HG02610 (cell line): ENCODE data around the gene ITGB4.

Experiments
- ATAC-seq: cut with Tn5 transposase; IDR thresholded peaks from one replicate; pipeline ENCODE4 v1.9.1; 2021; ENCODE audit warnings: mild to moderate bottlenecking, moderate library complexity; ENCODE audit not compliant: unreplicated experiment

The ITGB4 gene

DNA sequence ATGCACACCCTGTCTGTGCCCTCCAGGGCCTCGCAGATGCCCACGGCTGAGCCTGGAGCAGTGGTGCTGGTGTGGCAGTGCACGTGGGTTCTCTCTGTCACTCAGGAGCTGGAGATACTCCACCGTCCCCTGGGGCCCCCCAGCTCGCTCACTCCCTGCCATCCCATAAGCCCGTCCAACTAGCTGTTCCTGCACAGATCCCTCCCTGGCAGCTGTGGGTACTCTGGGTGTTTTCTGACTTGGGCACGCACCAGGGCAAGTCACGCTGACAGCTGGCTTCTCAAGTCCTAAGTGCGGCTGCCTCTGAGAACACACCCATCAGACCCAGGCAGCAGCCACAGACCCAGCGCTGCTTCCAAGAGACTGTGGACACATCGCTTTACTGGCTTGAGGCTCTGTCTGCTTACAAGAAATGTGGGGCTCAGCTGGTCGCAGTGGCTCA is 25.4 kb upstream of the ITGB4 start:
- no peak for ATAC-seq

DNA sequence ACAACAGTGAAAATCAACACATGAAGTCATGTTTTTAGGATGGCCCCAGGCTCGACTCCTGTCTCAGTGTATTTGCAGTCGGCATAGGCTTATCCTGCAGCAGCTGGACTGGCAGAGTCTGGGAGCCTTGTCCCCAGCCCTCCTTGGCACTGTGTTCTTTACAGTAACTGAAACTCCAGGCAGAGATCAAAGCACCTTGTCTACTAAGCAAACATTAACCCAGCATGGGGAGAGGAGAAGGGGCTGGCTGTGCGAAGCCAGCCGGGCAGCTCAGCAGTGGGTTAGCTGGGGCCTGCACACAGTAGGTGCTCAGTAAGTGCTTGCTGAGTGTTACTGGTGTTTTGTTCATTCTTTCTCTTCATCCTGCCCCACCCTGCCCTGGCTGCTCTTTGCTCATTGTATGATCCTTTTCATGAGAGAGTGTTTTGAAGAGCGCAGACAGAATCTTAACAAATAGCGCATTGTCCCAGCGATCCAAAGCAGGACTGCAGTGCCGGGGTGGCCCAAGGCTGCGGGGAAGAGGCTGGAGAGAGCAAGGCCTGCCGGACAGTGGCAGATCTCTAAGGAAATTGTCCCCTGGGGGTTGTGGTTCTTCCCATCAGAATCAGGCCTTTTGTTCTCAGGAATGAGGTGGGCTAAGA is 23.5 kb upstream of the ITGB4 start:
- ATAC-seq = no peak

DNA sequence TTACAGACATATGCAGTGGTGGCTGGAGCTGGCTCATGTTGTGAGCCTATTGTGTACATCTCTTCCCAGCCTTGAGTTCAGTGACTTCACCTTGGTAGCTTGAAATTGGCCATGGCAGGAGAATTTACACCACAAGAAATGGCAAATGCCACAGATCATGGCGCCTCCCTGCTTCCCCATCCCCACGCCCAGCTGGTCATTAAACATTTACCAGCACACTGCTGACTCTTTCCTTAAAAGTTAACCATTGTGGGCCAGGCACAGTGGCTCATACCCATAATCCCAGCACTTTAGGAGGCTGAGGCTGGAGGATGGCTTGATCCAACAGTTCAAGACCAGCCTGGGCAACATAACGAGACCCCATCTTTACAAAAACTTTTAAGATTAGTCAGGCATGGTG is 22.6 kb upstream of the ITGB4 start:
- no peak for ATAC-seq

DNA sequence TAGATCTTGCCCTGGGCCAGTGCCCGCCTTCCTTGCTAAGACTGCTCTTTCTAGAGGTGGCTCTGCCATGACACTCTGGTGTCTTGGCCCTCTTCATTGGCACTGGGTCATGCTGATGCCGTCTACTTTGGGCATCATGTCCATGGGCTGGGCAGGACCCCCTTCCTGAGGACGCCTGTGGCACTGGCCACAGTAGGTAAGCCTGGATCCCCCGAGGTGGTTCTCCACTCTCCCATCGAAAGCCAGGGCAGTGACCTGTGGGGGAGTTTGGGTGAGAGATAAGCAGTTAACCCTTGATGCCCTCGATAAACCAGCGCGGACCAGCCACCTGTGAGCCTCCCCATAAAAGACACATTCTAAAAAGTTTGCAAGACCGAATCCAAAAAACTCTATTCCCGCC is 20.0 kb upstream of the ITGB4 start:
- no peak for ATAC-seq

DNA sequence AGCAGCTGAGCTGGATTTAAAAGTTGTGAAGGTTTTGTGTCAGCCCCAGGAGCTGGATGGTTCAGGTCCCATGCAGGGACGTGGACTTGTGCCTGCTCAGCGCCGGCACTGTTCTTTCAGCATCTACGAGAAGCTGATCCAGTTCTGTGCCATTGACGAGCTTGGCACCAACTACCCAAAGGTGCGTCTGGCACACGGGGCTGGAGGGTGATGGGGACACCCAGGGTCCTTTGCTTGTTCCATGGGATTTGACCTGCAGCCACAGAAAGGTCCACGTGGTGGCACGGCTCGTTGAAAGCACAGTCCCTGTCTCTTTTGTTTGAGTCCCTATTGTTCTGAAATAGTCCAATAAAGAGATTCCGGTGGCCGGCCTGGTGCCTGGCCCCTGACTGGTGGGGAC is 18.1 kb upstream of the ITGB4 start:
- no peak for ATAC-seq

DNA sequence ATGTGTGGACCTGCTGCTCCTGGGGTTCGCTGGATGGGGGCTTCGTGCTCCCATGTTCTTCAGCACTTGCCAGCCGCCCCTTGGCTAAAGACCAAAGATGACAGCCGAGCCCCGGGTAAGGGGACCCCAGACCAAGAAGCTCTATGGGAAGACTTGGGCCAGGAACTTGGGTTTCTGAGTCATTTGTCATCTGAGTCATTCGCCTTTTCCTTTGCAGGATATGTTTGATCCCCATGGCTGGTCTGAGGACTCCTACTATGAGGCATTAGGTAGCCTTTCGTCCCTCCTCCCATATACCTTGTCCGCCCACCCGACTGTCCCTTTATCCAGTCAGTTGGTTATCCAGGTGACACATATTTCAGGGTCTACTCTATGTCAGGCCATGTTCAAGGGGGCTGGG is 17.7 kb upstream of the ITGB4 start:
- no peak for ATAC-seq

DNA sequence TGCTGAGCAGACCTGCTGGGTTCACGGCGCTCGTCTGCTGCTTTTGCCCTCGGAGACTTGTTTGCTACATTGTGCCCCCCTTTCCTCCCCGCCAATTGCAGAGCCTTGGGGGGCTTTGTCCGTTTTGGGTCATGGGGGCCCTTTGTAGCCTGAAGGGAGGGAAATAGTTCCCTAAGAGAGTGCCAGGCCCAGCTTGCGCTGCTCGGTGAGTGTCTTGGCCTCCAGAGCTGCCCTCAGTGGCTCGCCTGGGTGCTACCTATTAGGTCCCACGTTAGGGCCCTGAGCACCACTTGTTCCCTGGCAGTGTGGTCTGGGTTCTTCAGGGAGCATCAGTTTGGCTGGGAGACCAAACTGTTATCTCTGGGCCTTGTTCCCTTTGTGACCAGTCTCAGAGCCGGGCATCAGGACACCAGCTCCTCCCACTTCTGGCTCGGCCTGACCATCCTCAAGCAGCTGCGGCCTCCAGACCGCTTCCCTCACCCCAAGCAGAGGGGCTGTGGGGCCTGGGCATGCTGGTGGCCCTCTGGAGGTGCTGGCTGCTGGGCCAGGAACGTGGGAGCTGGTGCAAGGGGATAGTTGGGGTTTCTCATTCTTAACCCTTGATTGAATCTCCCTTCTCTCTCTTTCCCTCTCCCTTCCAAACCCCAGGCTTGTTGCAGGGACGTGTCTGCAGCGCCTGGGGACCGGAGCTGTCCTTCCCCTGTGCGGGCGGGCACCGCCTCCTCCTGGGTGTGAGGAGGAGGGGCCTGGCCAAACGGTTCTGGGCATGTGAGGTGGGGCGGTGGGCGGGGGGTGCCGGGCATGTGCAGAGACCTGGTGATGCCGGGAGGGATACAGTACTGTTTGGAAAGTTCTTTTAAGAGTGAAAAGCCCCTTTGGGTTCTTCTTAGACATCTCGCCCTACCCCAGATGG is 16.0 kb upstream of the ITGB4 start:
- ATAC-seq = no peak

DNA sequence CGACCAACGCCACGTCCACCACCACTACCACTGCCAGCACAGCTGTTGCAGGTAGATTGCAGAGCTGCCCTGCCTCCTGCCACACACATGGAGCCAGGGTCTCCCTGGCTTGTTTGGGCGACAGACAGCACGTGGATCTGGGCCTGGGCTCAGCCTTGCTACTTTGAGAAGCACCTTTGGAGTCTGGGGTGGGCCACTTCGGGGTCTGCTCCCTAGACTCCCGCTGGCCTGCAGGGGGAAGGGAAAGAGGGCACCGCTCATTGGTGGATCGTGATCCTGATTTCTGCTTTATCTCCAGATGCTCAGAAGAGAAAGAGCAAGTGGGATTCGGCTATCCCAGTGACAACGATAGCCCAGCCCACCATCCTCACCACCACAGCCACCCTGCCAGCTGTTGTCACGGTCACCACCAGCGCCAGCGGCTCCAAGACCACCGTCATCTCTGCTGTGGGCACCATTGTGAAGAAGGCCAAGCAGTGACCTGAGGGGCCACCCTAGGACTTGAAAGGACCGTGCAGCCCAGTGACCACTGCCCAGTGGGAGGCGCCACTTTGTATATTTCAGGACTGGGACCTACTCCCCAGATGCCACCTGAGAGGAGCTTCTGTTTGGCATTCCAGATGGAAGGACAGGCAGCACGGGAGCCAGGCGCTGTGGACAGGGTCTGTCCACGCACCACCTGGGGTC is 15.1 kb upstream of the ITGB4 start:
- ATAC-seq = no peak

DNA sequence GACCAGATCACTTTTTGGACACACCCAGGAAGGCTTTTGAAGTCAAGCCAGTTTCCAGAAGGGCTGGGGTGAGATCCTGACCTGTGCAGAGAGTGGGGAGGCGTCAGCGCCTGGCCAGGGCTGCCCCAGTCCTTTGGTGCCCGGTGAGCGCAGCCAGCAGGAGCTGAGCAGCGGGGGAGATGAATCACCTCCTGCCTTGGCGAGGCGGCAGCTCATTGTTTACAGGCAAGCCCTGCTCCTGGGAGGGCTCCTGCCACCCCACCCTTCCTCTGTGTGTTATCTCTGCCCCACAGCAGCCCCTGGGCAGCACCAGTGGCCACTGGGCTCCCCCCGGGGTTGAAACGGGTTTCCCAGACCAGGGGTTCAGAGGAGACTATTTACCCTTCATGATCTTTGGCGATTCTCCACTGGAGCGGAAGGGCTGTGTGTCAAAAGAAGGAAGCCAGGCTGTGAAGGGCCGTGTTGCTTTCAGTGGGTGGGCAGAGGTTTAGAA is 14.1 kb upstream of the ITGB4 start:
- no peak for ATAC-seq

DNA sequence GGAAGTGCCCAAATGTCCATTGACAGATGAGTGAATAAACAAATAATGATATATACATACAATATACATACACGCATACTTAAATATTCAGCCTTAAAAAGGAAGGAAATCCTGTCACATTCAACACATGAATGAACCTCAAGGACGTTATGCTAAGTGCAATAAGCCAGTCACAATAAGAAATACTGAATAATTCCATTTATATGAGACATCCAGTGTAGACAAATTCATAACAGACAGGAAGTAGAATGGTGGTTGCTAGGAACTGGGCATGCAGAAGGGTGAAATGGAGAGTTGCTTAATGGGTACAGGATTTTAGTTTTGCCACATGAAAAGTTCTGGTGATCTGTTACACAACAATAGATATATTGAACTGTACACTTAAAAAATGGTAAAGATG is 8.8 kb upstream of the ITGB4 start:
- no peak for ATAC-seq

DNA sequence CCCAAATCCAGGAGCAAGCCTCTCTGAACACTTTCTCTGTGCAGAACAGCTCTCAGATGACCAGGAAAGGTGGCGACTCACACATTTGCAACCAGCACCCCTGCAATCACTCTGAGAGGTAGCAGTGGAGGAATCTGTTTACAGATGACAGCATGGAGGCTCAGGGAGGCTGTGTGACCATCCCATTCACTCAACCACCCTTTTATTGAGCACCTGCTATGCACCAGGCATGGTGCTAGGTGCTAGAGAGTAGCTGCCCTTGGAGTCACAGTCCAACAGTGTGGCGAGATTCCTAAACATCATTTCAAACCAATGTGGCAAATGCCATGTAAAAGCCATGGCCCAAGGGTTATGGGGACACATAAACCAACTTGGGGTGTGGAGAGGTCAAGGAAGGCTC is 1.5 kb upstream of the ITGB4 start:
- ATAC-seq = no peak

DNA sequence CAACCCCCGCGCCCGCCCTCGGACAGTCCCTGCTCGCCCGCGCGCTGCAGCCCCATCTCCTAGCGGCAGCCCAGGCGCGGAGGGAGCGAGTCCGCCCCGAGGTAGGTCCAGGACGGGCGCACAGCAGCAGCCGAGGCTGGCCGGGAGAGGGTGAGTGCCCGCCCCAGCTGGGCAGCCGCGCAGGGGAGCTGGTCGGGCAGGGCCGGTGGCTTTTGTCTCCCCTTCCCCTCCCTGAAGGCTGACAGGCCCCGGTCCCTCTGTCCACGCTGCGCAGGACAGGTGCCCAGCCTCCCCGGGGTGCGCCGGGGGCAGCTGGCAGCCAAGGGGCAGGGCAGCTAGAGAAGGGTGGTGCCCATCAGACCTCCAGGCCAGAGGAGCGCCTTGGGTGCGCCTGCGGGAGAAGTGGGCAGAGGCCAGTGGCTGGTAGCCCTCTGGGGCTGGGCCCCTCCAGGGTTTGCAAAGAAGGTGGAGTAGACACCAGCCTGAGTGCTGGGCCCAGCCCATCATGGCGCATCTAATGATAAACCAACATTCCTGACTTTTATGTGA is 278 bp downstream of the ITGB4 start:
- no peak for ATAC-seq

DNA sequence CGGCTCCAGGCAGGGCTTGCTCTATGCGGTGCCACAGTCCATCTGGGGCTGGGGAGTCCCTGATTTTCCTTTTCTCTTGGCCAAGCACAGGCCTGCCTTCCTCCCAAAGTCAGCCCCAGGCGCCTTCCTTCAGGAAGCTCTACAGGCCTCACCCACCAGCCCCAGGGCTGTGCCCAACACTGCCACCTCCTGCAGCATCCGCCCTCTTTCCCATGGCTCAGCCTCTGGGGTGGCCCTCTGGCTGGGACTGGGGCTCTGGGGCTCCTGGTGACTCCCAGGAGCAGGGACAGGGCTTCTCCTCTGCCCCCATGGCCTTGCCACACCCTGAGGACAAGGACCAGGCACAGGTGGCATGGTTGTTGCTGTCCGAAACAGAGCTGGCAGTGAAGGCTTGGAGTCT is 817 bp downstream of the ITGB4 start:
- ATAC-seq = no peak

DNA sequence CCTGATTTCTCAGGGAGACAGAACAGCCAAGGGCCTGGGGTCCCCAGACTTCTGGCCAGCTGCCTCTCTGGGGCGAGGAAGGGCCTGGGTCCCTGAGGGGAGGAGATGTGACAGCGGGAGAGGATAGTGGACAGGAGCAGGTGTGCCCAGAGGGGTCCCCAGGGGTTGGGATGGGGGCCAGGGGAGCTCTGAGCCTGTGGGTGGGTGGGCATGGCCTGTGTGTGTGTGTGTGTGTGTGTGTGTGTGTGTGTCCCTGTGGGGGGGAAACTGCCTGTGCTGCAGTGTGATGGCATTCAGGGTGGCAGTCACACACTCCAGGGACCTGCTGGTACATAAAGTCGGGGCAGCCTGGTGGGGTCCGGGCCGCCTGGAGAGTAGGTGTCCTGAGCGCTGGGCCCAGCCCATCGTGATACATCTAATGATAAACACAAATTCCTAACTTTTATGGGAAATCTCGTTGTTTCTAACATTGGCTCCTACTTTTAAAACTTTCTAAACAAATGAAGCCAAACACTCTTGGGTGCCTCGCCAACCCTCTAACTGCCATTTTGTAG is 1.4 kb downstream of the ITGB4 start:
- no peak for ATAC-seq

DNA sequence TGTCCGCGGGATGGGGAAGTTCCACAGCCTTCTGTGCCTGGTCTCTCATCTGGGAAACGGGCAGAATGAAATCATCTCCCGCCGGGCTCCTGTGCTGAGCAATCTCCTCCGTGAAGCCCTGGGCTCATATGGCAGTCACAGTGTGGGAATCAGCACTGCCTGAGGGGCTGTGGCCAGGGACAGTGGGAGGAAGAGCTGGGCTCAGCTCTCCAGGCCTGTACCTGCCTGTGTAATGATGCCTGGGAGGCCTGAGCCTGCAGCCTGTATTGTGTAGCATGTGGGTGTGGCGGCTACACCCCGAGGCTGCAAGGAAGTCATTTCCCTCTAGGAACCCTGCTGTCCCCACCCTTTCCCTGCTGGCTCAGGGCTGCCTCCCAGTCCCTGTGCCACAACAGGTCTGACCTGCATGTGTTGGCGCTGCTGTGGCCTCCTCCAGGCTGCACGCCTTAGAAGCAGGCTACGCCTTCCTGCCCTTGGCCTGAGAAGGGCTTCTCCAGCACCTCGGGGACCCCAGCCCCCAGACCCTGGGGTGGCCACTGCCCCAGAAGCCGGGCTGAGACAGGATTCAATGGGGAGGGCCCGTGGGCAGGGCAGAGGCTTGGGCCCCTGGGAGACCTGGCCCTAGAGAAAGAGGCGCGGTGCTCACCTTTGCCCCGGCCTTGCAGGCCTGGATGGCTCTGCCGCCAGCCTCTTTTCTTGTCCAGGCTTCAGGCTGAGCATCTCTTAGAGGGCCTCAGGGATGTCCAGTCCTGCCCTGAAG is 2.1 kb downstream of the ITGB4 start:
- no peak for ATAC-seq

DNA sequence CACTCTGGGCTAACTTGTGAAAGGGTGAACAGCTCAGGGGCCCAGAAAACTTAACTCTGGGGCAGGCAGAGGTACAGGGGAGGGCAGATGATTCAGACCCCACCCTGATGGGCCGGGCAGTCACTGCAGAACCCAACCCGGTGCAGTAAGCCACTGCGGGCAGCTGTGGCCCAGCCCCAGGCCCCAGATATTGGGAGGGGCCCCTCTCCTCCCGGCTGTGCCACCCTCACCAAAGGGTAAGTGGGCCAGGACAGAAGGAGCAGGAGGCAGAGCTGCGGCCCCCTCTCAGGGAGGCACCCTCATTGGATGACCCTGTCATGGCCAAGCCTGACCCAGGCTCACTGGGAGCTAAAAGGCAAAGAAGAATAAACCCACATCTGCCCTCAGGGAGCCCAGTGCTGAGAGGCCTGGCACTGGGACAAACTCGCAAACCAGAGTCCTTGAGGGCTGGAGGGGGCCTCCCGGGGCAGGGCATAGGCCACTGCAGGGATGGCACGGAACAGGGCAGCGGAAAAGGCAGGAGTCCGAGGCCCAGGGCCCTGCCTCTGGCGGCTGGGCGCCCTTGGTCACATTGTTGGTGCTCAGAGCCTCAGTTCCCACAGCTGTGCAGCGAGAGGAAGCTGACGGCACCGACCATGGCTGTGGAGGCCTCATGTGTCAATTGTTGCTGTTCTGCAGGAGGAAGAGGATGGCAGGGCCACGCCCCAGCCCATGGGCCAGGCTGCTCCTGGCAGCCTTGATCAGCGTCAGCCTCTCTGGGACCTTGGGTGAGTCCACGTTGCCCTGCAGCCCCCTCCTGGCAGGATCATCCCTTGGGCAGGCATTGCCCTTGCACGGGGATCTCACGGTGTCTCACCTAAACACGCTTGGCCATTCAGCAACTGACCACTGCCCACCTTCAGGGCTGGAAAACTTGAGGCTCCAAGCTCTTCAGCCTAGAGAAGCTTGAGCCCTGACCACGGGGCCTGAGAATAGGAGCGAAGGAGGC is 3.1 kb downstream of the ITGB4 start:
- ATAC-seq = no peak

DNA sequence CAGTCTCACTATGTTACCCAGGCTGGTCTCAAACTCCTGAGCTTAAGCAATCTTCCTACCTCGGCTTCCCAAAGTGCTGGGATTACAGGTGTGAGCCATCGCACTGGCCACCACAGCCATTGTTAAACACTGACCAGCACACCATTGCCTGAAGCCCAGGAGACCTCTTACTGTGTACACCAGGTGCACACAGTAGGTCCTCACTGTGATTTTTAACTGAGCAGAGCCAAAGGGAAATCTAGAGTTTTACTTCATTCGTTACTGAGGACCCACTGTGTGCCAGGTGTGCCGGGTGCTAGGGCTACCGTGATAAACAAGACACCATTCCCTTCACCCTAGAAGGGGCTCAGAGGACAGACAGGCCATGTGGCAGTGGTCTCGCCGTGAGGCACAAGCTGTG is 4.2 kb downstream of the ITGB4 start:
- ATAC-seq = no peak

DNA sequence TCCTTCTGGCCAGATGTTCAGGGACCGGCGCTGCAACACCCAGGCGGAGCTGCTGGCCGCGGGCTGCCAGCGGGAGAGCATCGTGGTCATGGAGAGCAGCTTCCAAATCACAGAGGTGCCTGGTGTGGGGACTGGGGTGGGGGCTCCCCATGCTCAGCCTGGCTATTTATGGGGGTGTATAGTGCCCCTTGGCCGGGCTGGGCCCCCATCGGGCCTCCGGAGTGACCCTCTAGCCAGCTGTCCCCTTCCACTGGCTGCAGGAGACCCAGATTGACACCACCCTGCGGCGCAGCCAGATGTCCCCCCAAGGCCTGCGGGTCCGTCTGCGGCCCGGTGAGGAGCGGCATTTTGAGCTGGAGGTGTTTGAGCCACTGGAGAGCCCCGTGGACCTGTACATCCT is 6.1 kb downstream of the ITGB4 start:
- ATAC-seq = no peak

DNA sequence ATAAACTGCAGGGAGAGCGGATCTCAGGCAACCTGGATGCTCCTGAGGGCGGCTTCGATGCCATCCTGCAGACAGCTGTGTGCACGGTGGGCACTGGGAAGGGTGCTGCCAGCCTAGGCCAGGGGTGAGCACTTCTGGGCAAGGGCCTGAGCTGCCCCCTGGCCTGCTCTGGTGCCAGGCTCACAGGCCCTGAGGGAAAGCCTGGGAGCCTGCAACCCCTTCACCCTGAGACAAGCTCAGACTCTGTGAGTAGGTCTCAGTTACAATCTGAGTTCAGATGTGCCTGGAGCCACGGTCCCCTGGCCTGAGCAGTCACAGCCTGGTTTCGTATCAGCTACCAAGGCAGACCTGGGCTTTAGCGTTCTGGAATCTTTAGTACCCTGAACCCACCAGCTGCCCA is 8.1 kb downstream of the ITGB4 start:
- no peak for ATAC-seq
